ENCODE results near the gene KRT14.
"Not testable (repeated sequence)": the region's sequence is repeated elsewhere in the genome, so short reads cannot be mapped to it uniquely, and the experiment has no call there.

Gene KRT14

GRCh38 chr17:41578538-41578937 lies 8.2 kb downstream of the KRT14 start:
- peaks cover 19 to 24% of the 10 kb centered on the region in 2 donors for H3K4me1 ChIP-seq (ENCODE audit: control insufficient read depth in 1 of 2, insufficient read depth in 2 of 2, low read length in 2 of 2)
- peak overlapping the region in 1 of 2 donors; percentile 49 for H3K9ac ChIP-seq (ENCODE audit: low read depth in 1 of 2, low read length in 2 of 2)
- no peak overlapping the region for H3K4me3 ChIP-seq (ENCODE audit: low read depth in 1 of 2, low read length in 2 of 2)
- no peak overlapping the region for H3K27ac ChIP-seq (ENCODE audit: low read depth, low read length)
- H3K36me3 ChIP-seq (ENCODE audit: control insufficient read depth in 1 of 2, insufficient read depth in 2 of 2, low read length in 2 of 2): no peaks in the 10 kb centered on the region
- peaks cover 0 to 3% of the 10 kb centered on the region in 2 donors for H3K27me3 ChIP-seq (ENCODE audit: control insufficient read depth in 1 of 2, insufficient read depth in 2 of 2, low read length in 2 of 2)
- no peaks in the 10 kb centered on the region for H3K9me3 ChIP-seq (ENCODE audit: control insufficient read depth in 1 of 2, low read length in 2 of 2)

DNA sequence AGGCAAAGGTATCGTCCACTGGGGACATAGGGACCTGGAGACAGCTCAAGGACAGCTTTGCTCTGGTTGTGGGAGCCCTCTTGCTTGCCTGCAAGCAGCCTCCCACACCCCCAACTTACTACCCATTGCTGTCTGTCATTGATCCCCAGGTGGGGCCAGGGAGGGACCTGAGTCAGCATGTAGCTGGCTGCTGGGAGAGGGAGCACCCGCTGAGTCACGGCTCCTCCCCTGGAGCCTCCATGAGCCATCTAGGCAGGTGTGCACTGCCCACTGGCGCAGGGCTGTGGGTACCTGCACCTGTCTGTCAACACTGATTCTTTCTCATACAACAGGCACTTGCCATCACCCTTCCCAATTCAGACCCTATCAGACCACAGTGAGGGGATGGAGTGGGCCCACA lies 10.0 kb downstream of the KRT14 start:
- H3K27me3 ChIP-seq (ENCODE audit: control insufficient read depth in 1 of 2, insufficient read depth in 2 of 2, low read length in 2 of 2); H3K27ac ChIP-seq (ENCODE audit: low read depth, low read length); H3K9ac ChIP-seq (ENCODE audit: low read depth in 1 of 2, low read length in 2 of 2); H3K4me3 ChIP-seq (ENCODE audit: low read depth in 1 of 2, low read length in 2 of 2); H3K9me3 ChIP-seq (ENCODE audit: control insufficient read depth in 1 of 2, low read length in 2 of 2); H3K36me3 ChIP-seq (ENCODE audit: control insufficient read depth in 1 of 2, insufficient read depth in 2 of 2, low read length in 2 of 2): not testable (repeated sequence)
- H3K4me1 ChIP-seq (ENCODE audit: control insufficient read depth in 1 of 2, insufficient read depth in 2 of 2, low read length in 2 of 2): peaks cover 12 to 19% of the 10 kb centered on the region in 2 donors

DNA sequence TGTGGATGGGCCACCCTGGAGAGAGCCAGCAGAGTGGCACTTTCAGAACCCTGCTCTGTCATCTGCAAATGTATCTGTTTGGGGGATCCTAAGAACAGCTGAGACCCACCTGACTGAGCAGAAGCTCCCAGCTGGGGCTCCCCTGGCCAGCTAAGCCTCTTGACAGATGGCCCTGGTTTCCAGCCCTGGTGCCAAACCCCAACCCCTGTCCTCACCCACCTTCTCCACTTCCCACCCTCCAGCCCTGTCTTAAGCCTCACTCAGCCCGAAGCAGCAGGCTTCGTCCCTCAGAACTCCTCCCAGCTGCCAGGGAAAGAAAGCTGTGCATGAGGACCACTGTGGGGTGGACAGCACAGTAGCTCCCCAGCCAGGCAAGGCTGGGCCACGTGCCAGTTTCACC lies 11.4 kb downstream of the KRT14 start:
- H3K9me3 ChIP-seq (ENCODE audit: control insufficient read depth in 1 of 2, low read length in 2 of 2): no peaks in the 10 kb centered on the region
- H3K4me1 ChIP-seq (ENCODE audit: control insufficient read depth in 1 of 2, insufficient read depth in 2 of 2, low read length in 2 of 2): peaks cover 12 to 20% of the 10 kb centered on the region in 2 donors
- peaks cover 0 to 3% of the 10 kb centered on the region in 2 donors for H3K27me3 ChIP-seq (ENCODE audit: control insufficient read depth in 1 of 2, insufficient read depth in 2 of 2, low read length in 2 of 2)
- H3K4me3 ChIP-seq (ENCODE audit: low read depth in 1 of 2, low read length in 2 of 2): no peak overlapping the region
- H3K36me3 ChIP-seq (ENCODE audit: control insufficient read depth in 1 of 2, insufficient read depth in 2 of 2, low read length in 2 of 2): no peaks in the 10 kb centered on the region
- H3K27ac ChIP-seq (ENCODE audit: low read depth, low read length): no peak overlapping the region
- H3K9ac ChIP-seq (ENCODE audit: low read depth in 1 of 2, low read length in 2 of 2): no peak overlapping the region

- H3K4me1 ChIP-seq (ENCODE audit: control insufficient read depth in 1 of 2, insufficient read depth in 2 of 2, low read length in 2 of 2): peaks cover 0 to 9% of the 10 kb centered on the region in 2 donors
- H3K4me3 ChIP-seq (ENCODE audit: low read depth in 1 of 2, low read length in 2 of 2): no peak within 1 kb of the TSS
- no peaks in the 10 kb centered on the region for H3K36me3 ChIP-seq (ENCODE audit: control insufficient read depth in 1 of 2, insufficient read depth in 2 of 2, low read length in 2 of 2)
- H3K9me3 ChIP-seq (ENCODE audit: control insufficient read depth in 1 of 2, low read length in 2 of 2): peaks cover 0 to 4% of the 10 kb centered on the region in 2 donors
- H3K9ac ChIP-seq (ENCODE audit: low read depth in 1 of 2, low read length in 2 of 2): no peak within 1 kb of the TSS
- H3K27me3 ChIP-seq (ENCODE audit: control insufficient read depth in 1 of 2, insufficient read depth in 2 of 2, low read length in 2 of 2): peaks cover 3 to 5% of the 10 kb centered on the region in 2 donors
- no peak within 1 kb of the TSS for H3K27ac ChIP-seq (ENCODE audit: low read depth, low read length)
Observed at GRCh38 chr17:41571561-41572434, 14.9 kb downstream of the KRT14 start, which contains the start of gene KRT9. Gene KRT9 (minus strand): TSS chr17:41572059. CDS start chr17:41571992, 67 bp downstream.

- H3K4me1 ChIP-seq (ENCODE audit: control insufficient read depth in 1 of 2, insufficient read depth in 2 of 2, low read length in 2 of 2): peaks cover 0 to 6% of the 10 kb centered on the region in 2 donors
- peaks cover 0 to 4% of the 10 kb centered on the region in 2 donors for H3K9me3 ChIP-seq (ENCODE audit: control insufficient read depth in 1 of 2, low read length in 2 of 2)
- H3K36me3 ChIP-seq (ENCODE audit: control insufficient read depth in 1 of 2, insufficient read depth in 2 of 2, low read length in 2 of 2): no peaks in the 10 kb centered on the region
- peaks cover 0 to 5% of the 10 kb centered on the region in 2 donors for H3K27me3 ChIP-seq (ENCODE audit: control insufficient read depth in 1 of 2, insufficient read depth in 2 of 2, low read length in 2 of 2)
- no peak overlapping the region for H3K4me3 ChIP-seq (ENCODE audit: low read depth in 1 of 2, low read length in 2 of 2)
- no peak overlapping the region for H3K9ac ChIP-seq (ENCODE audit: low read depth in 1 of 2, low read length in 2 of 2)
- H3K27ac ChIP-seq (ENCODE audit: low read depth, low read length): no peak overlapping the region
Observed at GRCh38 chr17:41567317-41567716, 19.4 kb downstream of the KRT14 start.

DNA sequence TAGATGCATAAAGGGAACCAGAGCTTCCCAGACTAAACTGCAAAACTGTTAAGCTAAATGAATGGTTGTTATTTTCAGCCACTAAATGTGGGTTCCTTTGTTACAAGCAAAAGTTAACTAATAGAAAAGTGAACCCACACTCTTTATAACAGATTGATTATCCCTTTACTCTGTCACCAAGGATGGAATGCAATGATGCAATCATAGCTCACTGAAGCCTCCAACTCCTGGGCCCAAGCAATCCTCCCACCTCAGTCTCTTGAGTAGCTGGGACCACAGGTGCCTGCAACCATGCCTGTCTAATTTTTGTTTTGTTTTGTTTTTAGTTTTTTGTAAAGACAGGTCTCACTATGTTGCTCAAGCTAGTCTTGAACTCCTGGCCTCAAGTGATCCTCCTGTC lies 21.4 kb downstream of the KRT14 start:
- H3K4me1 ChIP-seq (ENCODE audit: control insufficient read depth in 1 of 2, insufficient read depth in 2 of 2, low read length in 2 of 2): no peaks in the 10 kb centered on the region
- peaks cover 0 to 4% of the 10 kb centered on the region in 2 donors for H3K9me3 ChIP-seq (ENCODE audit: control insufficient read depth in 1 of 2, low read length in 2 of 2)
- H3K27ac ChIP-seq (ENCODE audit: low read depth, low read length): no peak overlapping the region
- H3K4me3 ChIP-seq (ENCODE audit: low read depth in 1 of 2, low read length in 2 of 2): no peak overlapping the region
- no peaks in the 10 kb centered on the region for H3K36me3 ChIP-seq (ENCODE audit: control insufficient read depth in 1 of 2, insufficient read depth in 2 of 2, low read length in 2 of 2)
- H3K27me3 ChIP-seq (ENCODE audit: control insufficient read depth in 1 of 2, insufficient read depth in 2 of 2, low read length in 2 of 2): peaks cover 5 to 8% of the 10 kb centered on the region in 2 donors
- H3K9ac ChIP-seq (ENCODE audit: low read depth in 1 of 2, low read length in 2 of 2): no peak overlapping the region

GRCh38 chr17:41563607-41564170 lies 23.0 kb downstream of the KRT14 start:
- H3K4me3 ChIP-seq (ENCODE audit: low read depth in 1 of 2, low read length in 2 of 2): no peak overlapping the region
- H3K9ac ChIP-seq (ENCODE audit: low read depth in 1 of 2, low read length in 2 of 2): no peak overlapping the region
- H3K36me3 ChIP-seq (ENCODE audit: control insufficient read depth in 1 of 2, insufficient read depth in 2 of 2, low read length in 2 of 2): no peaks in the 10 kb centered on the region
- H3K27me3 ChIP-seq (ENCODE audit: control insufficient read depth in 1 of 2, insufficient read depth in 2 of 2, low read length in 2 of 2): peaks cover 0 to 8% of the 10 kb centered on the region in 2 donors
- no peak overlapping the region for H3K27ac ChIP-seq (ENCODE audit: low read depth, low read length)
- no peaks in the 10 kb centered on the region for H3K4me1 ChIP-seq (ENCODE audit: control insufficient read depth in 1 of 2, insufficient read depth in 2 of 2, low read length in 2 of 2)
- peaks cover 0 to 4% of the 10 kb centered on the region in 2 donors for H3K9me3 ChIP-seq (ENCODE audit: control insufficient read depth in 1 of 2, low read length in 2 of 2)

GRCh38 chr17:41561554-41561953 lies 25.1 kb downstream of the KRT14 start:
- no peaks in the 10 kb centered on the region for H3K9me3 ChIP-seq (ENCODE audit: control insufficient read depth in 1 of 2, low read length in 2 of 2)
- no peak overlapping the region for H3K9ac ChIP-seq (ENCODE audit: low read depth in 1 of 2, low read length in 2 of 2)
- H3K4me1 ChIP-seq (ENCODE audit: control insufficient read depth in 1 of 2, insufficient read depth in 2 of 2, low read length in 2 of 2): no peaks in the 10 kb centered on the region
- no peak overlapping the region for H3K27ac ChIP-seq (ENCODE audit: low read depth, low read length)
- H3K27me3 ChIP-seq (ENCODE audit: control insufficient read depth in 1 of 2, insufficient read depth in 2 of 2, low read length in 2 of 2): peaks cover 0 to 8% of the 10 kb centered on the region in 2 donors
- H3K36me3 ChIP-seq (ENCODE audit: control insufficient read depth in 1 of 2, insufficient read depth in 2 of 2, low read length in 2 of 2): no peaks in the 10 kb centered on the region
- no peak overlapping the region for H3K4me3 ChIP-seq (ENCODE audit: low read depth in 1 of 2, low read length in 2 of 2)

GRCh38 chr17:41559548-41559947 lies 27.1 kb downstream of the KRT14 start:
- Histone ChIP-seq H3K4me1 (ENCODE audit: control insufficient read depth in 1 of 2, insufficient read depth in 2 of 2, low read length in 2 of 2) (peaks cover 0 to 12% of the 10 kb centered on the region in 2 donors), H3K9ac (ENCODE audit: low read depth in 1 of 2, low read length in 2 of 2) (no peak overlapping the region), H3K4me3 (ENCODE audit: low read depth in 1 of 2, low read length in 2 of 2) (no peak overlapping the region), H3K9me3 (ENCODE audit: control insufficient read depth in 1 of 2, low read length in 2 of 2) (no peaks in the 10 kb centered on the region), H3K27ac (ENCODE audit: low read depth, low read length) (no peak overlapping the region), H3K36me3 (ENCODE audit: control insufficient read depth in 1 of 2, insufficient read depth in 2 of 2, low read length in 2 of 2) (no peaks in the 10 kb centered on the region), H3K27me3 (ENCODE audit: control insufficient read depth in 1 of 2, insufficient read depth in 2 of 2, low read length in 2 of 2) (peaks cover 0 to 8% of the 10 kb centered on the region in 2 donors)

DNA sequence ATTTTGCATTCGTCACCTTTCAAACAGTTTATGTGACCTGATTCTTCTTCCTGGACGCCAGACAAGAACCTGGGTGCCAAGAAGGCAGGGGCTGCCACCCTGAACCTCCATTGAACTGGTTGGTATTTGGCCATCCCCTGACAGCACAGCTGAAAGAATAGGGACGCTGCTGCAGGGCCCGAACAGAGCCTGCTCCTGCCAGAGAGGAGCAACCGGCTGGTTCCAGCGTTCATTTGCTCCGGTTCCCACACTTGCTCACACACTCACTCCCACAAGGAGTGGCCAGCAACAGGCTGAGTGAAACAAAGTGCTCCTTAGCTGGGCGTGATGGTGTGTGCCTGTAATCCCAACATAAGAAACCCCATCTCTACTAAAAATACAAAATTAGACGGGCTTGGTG lies 29.8 kb downstream of the KRT14 start:
- H3K4me1 ChIP-seq (ENCODE audit: control insufficient read depth in 1 of 2, insufficient read depth in 2 of 2, low read length in 2 of 2): peaks cover 0 to 12% of the 10 kb centered on the region in 2 donors
- H3K36me3 ChIP-seq (ENCODE audit: control insufficient read depth in 1 of 2, insufficient read depth in 2 of 2, low read length in 2 of 2): no peaks in the 10 kb centered on the region
- no peak overlapping the region for H3K4me3 ChIP-seq (ENCODE audit: low read depth in 1 of 2, low read length in 2 of 2)
- H3K27me3 ChIP-seq (ENCODE audit: control insufficient read depth in 1 of 2, insufficient read depth in 2 of 2, low read length in 2 of 2): peaks cover 0 to 8% of the 10 kb centered on the region in 2 donors
- H3K9ac ChIP-seq (ENCODE audit: low read depth in 1 of 2, low read length in 2 of 2): no peak overlapping the region
- H3K27ac ChIP-seq (ENCODE audit: low read depth, low read length): no peak overlapping the region
- no peaks in the 10 kb centered on the region for H3K9me3 ChIP-seq (ENCODE audit: control insufficient read depth in 1 of 2, low read length in 2 of 2)
